Thoracic aorta (tissue), 2 donors: ENCODE results near the gene PDZD4. TPM values are rescaled to one million over a fixed set of nuclear protein-coding genes. Genes with fewer than 3 reads are reported as not detected.

Source experiments
- ATAC-seq: fragments of 150-250 bp; one replicate; pipeline ENCODE4 v1.8.0; 2017; ENCODE audit warnings: low read depth; ENCODE audit not compliant: insufficient number of reproducible peaks, low FRiP score
- DNase-seq: peaks from one replicate; pipeline ENCODE4 v3.0.0-alpha.2; 2020; ENCODE audit warnings: low spot score
- H3K27ac ChIP-seq, 2 donors: fragments of 200-600 bp; sonication (generic); 1 replicate in 1 of 2; 2 replicates in 1 of 2; pipeline ENCODE4 v1.5.1; 2016; ENCODE audit warnings: mild to moderate bottlenecking in 2 of 2, moderate library complexity in 2 of 2
- H3K27me3 ChIP-seq: fragments of 200-600 bp; sonication (generic); replicated peaks from 2 replicates; pipeline ENCODE4 v1.6.0; 2016; ENCODE audit warnings: mild to moderate bottlenecking; ENCODE audit not compliant: insufficient read depth
- H3K36me3 ChIP-seq: fragments of 200-600 bp; sonication (generic); one replicate; pipeline ENCODE4 v1.5.1; 2016
- H3K4me1 ChIP-seq, 2 donors: fragments of 200-600 bp; sonication (generic); 1 replicate in 1 of 2; 2 replicates in 1 of 2; pipeline versions ENCODE4 v1.5.1 to v1.6.0; 2016; ENCODE audit warnings: low read depth in 2 of 2, mild to moderate bottlenecking in 1 of 2; ENCODE audit not compliant: control insufficient read depth in 1 of 2
- H3K4me3 ChIP-seq: fragments of 200-600 bp; sonication (generic); 2 replicates; pipeline ENCODE4 v1.5.1; 2016; ENCODE audit warnings: mild to moderate bottlenecking
- H3K9me3 ChIP-seq: fragments of 200-600 bp; sonication (generic); 2 replicates; pipeline ENCODE4 v1.5.1; 2016
- CTCF ChIP-seq: fragments of 200-600 bp; sonication (generic); IDR thresholded peaks from one replicate; pipeline ENCODE4 v1.5.1; 2019; ENCODE audit warnings: antibody characterized with exemption
- total RNA-seq, 2 donors: library from RNA; depleted of rRNA; stranded (reverse); fragments of >200 nt; gene quantifications; one replicate each; pipeline versions ENCODE4 v1.1.0 to v1.2.3, GENCODE V29; 2016

Gene PDZD4
- total RNA-seq, 2 donors from 2014 or later, result 4.4 to 11.6 TPM

GRCh38 chrX:153769158-153769864, 61.0 kb downstream of the PDZD4 start:
- Histone ChIP-seq H3K27ac (no peak overlapping the region), H3K4me1 (peaks cover 0 to 8% of the 10 kb centered on the region in 2 donors), H3K4me3 (no peak overlapping the region), H3K36me3 (no peaks in the 10 kb centered on the region), H3K9me3 (no peaks in the 10 kb centered on the region), H3K27me3 (no peaks in the 10 kb centered on the region)
- TF ChIP-seq CTCF, result no peak
- no peak for DNase-seq
- ATAC-seq, result no peak

GRCh38 chrX:153768311-153769157, 61.8 kb downstream of the PDZD4 start:
- H3K27ac ChIP-seq, result no peak overlapping the region
- ATAC-seq, result no peak
- H3K9me3 ChIP-seq, result no peaks in the 10 kb centered on the region
- no peak overlapping the region for H3K4me3 ChIP-seq
- no peaks in the 10 kb centered on the region for H3K36me3 ChIP-seq
- DNase-seq, result no peak
- H3K27me3 ChIP-seq, result no peaks in the 10 kb centered on the region
- no peak for TF ChIP-seq CTCF
- H3K4me1 ChIP-seq, result peaks cover 0 to 8% of the 10 kb centered on the region in 2 donors

GRCh38 chrX:153767674-153768055, 62.7 kb downstream of the PDZD4 start:
- Histone ChIP-seq H3K4me3 (no peak overlapping the region), H3K36me3 (no peaks in the 10 kb centered on the region), H3K27me3 (no peaks in the 10 kb centered on the region), H3K27ac (no peak overlapping the region), H3K9me3 (no peaks in the 10 kb centered on the region), H3K4me1 (peaks cover 0 to 8% of the 10 kb centered on the region in 2 donors)
- DNase-seq (no peak), ATAC-seq (no peak)
- no peak for TF ChIP-seq CTCF

DNA sequence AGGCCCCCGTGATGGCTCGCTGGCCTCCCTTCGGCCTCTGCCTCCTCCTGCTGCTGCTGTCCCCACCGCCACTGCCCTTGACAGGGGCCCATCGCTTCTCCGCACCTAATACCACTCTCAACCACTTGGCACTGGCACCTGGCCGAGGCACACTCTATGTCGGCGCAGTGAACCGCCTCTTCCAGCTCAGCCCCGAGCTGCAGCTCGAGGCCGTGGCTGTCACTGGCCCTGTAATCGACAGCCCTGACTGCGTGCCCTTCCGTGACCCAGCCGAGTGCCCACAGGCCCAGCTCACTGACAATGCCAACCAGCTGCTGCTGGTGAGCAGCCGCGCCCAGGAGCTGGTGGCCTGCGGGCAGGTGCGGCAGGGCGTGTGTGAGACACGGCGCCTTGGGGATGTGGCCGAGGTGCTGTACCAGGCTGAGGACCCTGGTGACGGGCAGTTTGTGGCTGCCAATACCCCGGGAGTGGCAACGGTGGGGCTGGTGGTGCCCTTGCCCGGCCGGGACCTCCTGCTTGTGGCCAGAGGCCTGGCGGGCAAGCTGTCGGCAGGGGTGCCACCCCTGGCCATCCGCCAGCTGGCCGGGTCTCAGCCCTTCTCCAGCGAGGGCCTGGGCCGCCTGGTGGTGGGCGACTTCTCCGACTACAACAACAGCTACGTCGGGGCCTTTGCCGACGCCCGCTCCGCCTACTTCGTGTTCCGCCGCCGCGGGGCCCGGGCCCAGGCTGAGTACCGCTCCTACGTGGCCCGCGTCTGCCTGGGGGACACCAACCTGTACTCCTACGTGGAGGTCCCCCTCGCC, 63.3 kb downstream of the PDZD4 start:
- ATAC-seq, result no peak

More for the DNA sequence above, 63.3 kb downstream of the PDZD4 start:
- Histone ChIP-seq H3K4me1 (peaks cover 0 to 8% of the 10 kb centered on the region in 2 donors), H3K36me3 (no peaks in the 10 kb centered on the region), H3K9me3 (no peaks in the 10 kb centered on the region), H3K4me3 (no peak overlapping the region), H3K27me3 (no peaks in the 10 kb centered on the region), H3K27ac (no peak overlapping the region)
- no peak for DNase-seq
- TF ChIP-seq CTCF, result no peak
